AG09319 (cell line): ENCODE measurements around the gene DLG5.

Experiments
- DNase-seq: peaks from one replicate; pipeline ENCODE4 v3.0.0-alpha.2; 2010; ENCODE audit warnings: low read depth; ENCODE audit errors: extremely low read depth
- TF ChIP-seq, protein P1 (sequence below): IDR thresholded peaks from 2 replicates; pipeline ENCODE4 v1.5.1; 2011; ENCODE audit warnings: low read depth, mild to moderate bottlenecking, inconsistent platforms, low read length, moderate library complexity

Gene DLG5

DNA sequence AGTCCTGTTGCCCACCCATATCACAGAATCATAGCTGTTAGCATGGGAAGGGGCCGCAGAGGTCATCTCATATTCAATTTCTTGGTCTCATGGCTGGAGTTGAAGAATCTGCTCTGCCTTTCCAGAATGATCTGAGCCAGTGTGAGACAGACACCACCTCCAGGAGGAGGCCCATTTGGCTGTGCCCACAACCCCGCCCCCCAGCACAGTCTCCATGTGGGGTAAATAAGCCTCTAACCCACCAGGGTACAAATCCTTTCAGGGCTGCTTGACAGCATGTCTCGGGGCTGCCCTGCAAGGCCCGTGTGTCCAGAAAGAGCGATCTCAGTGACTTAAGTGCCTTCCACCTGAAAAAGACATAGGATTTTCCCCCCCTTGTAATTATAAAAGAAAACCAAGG lies 137.5 kb downstream of the DLG5 start:
- TF ChIP-seq, protein P1, sequence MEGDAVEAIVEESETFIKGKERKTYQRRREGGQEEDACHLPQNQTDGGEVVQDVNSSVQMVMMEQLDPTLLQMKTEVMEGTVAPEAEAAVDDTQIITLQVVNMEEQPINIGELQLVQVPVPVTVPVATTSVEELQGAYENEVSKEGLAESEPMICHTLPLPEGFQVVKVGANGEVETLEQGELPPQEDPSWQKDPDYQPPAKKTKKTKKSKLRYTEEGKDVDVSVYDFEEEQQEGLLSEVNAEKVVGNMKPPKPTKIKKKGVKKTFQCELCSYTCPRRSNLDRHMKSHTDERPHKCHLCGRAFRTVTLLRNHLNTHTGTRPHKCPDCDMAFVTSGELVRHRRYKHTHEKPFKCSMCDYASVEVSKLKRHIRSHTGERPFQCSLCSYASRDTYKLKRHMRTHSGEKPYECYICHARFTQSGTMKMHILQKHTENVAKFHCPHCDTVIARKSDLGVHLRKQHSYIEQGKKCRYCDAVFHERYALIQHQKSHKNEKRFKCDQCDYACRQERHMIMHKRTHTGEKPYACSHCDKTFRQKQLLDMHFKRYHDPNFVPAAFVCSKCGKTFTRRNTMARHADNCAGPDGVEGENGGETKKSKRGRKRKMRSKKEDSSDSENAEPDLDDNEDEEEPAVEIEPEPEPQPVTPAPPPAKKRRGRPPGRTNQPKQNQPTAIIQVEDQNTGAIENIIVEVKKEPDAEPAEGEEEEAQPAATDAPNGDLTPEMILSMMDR: no peak
- DNase-seq: no peak

DNA sequence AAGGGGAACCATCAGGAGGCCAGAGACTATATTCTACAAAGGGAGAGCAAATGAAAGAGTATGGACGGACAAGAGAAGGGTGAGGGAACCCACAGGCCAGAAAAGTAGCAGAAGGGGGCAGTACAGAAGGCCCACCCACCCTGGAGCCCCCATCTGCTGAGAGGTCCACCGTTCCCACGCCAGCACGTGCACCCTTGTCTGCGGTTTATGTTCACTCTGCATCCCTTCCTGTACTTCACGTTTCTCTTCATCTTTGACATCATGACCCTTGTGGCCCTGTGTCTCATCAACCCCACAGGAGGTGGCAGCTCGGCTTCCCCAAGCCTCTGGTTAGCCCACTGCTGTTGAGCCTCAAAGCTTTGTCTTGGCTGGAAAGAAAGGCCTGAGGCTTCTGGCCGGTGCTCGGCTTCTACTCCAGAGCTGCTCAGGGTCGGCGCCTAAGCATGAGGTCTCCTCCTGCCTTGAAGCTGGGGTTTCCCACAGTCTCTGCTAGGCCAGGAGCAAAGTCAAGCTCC lies 138.0 kb downstream of the DLG5 start:
- TF ChIP-seq, protein P1: no peak
- DNase-seq: no peak

DNA sequence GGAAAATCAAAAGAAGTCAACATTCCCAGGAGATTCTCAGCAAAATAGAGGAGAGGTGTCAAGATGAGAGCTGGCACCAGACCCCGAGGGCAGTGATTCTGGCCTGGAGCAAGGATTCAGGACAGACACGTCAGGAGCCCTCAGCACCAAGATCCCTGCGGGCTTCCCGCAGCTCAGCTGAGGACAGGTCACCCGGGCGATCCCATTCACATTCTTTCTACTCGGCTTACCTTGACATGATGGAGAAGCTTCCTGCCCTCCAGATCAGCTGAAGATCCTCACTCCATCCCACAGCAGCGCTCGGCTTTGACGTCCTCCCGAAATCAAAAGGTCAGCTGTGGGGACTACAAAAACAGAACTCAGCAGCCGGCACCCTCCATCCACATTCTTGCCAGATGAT lies 139.1 kb downstream of the DLG5 start:
- TF ChIP-seq, protein P1: no peak
- DNase-seq: no peak

DNA sequence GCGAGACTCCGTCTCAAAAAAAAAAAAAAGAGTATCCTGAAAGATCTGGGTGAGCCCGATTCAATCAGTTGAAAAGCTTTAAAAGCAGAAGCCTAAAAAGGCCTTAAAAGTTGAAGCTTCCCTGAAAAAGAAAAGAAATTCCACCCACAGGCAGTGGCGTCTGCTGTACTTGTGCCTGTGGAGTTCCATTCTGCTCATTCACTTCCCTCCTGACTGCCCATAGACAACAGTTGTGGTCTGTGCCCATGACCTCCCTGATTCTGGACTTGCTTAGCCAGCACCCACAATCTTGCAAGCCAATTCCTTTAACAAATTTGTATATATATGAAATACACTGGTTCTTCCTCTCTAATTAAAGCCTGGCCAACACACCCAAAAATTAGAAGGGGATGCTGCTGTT lies 141.7 kb downstream of the DLG5 start:
- no peak for DNase-seq
- TF ChIP-seq, protein P1: no peak

DNA sequence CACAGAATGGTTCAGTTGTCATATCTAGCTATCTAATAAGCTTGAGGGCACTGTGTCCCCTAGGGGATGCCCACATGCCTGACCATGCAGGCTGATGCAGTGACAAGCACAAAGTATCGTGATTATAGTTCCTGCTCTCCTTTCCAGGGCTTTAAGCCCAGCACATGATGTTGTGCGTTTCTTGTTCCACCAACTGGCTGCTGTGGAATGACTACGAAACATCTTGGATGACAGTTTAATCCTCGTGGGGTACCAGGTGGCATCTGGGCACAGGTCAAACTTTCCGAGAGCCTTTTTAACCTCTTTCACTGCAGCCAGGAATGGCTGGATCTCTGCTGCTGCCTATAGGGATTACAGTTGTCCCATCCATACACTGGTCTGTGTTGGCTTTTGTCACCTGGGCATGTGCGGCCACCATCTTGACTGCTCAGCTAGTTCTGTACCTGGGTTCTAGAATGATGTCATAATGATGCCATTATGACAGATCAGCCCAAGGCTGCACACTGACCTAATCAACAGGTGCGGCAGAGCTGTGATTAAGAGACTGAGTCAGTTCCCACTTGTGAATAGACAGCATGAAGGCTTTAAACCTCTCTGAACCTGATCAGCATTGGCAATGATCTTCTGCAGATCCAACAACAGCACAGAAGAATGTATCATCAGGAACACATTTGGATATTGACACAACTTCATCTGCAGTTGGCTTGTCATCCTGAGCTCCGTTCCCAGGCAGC lies 144.1 kb downstream of the DLG5 start:
- no peak for DNase-seq
- TF ChIP-seq, protein P1: no peak

DNA sequence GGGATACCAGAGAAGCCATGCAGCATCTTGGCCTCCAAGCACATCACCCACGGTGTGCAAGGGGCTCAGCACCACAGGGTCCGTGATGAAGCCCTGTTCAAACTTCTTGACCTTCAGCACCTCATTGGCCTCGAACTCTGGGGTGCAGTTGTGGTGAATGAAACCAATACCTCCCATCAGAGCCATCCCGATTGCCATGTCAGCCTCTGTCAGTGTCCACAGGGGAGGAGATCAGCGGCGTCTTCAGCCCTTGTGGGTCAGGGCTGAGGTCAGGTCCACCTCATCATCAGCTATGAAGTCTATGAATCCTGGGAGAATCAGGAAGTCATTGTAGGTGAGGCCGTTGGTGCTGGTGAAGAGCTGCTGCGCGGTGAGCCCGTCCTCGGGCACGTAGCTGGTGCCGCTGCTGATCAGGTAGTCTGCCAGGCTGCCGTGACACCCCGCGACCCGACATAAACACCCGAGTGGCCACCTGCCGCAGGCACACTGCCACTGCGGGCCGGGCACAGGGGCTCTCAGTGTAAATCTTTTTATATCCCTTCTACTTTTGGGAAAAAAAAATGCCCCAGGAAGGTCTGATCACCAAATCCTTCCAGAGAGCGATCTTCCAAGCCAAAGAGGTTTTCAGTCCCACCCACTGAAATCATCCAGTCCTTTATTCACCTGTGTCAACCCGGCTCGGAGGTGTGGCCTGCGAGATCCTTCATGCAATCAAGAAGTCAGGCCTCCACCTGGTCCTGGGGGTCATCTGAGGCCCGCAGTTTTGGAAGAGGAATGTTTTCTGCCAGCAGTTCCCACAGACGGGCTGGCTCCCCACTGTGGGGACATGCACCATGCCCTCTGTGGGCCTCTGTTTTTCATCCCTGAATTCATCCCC lies 144.9 kb downstream of the DLG5 start:
- TF ChIP-seq, protein P1: no peak
- no peak for DNase-seq

DNA sequence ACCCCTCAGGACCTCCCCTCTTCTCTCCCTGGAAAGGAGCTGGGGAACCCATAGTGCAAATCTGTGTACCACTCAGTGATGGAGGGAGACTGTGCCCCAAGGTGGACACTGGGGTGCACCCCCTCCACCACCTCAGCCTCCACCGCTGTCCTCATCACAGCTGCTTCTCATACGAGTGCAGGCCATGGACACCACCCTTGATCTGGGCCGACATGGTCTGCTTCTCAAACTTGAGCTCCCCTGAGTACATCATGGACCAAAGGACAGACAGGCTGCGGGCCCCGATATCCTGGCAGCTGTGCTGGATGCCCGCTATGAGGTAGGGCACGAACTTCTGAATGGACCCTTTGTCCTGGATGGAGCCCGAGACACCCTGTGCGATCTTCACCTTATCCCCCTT lies 146.4 kb downstream of the DLG5 start:
- DNase-seq: no peak
- TF ChIP-seq, protein P1: no peak
